ENCODE measurements around the gene SLC44A2.
"Not testable (repeated sequence)": the region's sequence is repeated elsewhere in the genome, so short reads cannot be mapped to it uniquely, and the experiment has no call there.

Gene SLC44A2

DNA sequence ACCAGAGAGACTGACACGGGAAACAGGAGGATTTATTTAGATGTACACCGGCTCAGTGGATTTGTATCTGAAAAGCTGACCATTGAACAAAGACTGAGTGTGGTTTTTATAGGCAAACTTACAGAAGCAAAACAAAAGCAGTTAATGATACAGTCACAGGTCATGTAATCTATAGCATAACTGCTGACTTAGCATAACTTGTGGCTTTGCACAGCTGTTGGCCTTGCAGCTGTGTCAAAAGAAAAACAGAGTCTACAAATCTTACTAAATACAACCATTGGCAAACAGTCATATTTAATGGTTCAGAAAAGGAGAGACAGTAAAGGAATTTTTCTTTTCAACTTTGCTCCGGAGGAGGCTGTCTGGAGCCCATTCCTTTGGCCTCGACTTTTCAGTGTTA is 26.5 kb downstream of the SLC44A2 start:
- no peak for DNase-seq (ENCODE audit: low read depth in 2 of 2)

DNA sequence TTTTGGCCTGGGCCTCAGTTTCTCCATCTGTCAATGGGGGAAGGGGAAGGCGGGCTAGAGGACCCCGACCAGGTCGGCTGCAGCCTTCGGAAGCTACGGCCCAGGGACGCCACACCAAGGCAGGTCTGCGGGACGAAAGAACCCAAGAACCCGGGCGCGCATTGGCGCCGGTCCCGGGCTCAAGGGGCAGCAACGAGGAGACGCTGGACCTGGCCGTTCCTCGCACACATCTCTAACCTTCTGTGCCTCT is 28.1 kb downstream of the SLC44A2 start:
- no peak for DNase-seq (ENCODE audit: low read depth in 2 of 2)

DNA sequence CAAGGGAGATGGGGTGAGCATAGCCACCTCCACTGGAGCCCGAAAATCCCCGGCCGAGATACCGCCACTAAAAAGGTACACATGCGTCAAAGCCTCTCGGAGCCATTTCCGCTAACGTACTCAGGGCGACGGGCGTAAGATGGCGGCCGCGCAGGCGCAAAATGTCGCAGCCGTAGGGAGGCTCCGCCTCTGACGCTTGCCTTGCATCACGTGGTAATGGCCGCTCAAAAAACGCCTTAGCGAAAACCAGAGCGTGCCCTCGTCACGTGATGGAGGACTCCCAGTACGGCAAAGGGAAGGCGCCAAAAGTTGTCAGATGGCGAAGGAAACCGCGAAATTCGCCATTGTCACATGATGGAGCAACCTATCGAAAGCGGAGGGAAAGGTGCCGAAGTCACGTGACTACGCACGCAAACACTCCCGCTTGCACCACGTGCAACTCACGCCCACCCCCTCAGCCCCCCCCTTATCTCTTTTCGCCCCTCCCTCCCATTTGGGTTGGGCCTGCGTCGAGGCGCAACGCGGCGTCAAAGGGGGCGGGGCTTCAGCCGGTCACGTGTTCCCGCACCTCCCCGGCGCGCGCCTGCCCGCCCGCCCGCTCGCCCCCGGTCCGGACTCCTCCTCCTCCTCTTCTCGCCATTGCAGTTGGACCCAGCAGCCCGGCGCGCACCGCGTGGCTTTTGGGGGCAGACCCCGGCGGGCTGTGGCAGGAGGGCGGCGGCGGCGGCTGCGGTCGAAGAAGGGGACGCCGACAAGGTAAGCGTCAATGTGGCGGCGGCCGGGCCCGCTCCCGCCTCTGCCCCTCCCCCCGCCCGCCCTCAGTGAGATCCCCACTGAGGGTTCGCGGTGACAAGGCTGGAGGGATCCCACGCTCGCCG is 28.6 kb downstream of the SLC44A2 start, which contains the start of gene ILF3:
Gene ILF3 (plus strand): TSS at position 615 of the 878 bp plus-strand sequence. CDS start 16,260 bp downstream, outside the sequence.
- DNase-seq (ENCODE audit: low read depth in 2 of 2) = peak; percentile 99

DNA sequence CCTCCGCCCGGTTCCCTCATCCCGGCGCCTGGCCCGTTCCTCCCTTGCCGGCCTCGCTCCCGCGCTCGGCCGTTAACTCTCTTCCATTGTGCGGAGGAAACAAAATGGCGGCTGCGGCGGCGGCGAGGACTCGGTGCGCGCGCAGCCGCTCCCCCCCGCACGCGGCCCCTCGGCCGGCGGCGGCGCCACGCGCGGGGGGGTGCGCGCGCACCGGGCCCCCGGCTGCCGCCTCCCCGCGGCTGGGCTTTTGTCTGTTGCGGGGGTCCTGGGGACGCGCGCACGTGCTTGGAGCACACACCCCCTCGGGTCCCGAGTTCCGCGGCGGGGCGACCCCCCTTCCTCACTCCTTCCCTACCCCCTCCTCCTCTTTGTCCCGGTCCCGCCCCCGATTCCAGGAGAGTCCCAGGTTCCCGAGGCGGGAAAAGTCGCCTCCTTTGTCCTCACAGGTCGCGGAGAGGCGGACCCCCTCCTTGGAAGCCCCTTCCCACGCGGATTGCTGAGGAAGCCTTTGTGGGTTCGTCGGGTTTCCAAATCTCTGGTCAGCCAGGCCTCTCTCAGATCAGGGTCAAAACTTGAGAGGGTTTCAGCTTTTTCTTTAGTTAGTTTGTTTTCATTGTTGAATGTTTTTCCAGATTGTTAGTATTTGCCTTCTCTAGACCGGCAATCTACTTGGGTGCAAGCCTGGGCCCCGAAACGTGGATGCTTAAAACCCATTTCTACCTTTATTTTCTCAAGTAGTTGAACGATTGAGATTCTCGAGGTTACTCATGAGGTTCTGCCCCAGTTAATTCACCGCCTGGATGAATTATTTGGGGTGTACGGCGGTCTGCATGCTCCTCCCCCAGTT is 29.5 kb downstream of the SLC44A2 start:
- peak; percentile 49 to 59 for DNase-seq (ENCODE audit: low read depth in 2 of 2)

DNA sequence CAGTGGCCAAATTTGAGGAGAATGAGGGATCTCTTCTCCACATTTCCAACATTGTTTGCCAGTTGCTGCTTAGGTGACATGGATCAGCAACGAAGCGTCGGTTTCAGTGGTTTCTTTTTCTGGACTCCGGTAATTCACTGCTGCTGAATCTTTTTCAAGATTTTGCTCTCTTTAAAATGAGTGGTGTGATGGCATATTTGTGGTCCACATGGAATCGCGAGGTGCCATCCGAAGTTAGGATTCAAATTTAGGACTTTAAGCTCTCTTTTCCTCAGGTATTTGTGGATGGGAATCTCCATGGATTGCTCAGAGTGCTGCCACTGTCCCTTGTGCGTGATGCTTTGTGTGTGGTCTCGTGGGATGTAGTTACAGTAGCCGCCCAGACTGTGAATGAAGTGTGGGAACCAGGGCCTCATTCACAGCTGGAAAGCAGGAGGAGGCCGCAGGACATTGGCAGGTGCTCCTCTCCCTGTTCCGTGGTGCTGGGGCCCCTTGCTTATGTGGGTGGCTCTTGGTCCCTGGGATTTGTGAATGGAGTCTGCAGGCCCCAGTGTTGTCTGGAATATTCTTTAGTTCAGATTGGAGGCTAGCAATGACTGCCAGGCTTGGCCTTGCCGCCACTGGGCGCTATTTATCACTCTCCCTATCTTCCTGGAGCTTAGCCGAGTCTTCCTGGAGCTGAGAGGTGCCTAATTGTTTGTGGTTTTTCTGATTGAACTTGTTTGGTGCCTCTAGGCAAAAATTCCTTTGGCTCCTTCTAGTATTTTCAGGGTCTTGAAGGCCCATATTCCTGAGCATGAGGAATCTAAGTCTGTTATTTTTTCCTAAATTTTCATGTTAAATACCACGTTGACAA is 30.3 kb downstream of the SLC44A2 start:
- no peak for DNase-seq (ENCODE audit: low read depth in 2 of 2)

DNA sequence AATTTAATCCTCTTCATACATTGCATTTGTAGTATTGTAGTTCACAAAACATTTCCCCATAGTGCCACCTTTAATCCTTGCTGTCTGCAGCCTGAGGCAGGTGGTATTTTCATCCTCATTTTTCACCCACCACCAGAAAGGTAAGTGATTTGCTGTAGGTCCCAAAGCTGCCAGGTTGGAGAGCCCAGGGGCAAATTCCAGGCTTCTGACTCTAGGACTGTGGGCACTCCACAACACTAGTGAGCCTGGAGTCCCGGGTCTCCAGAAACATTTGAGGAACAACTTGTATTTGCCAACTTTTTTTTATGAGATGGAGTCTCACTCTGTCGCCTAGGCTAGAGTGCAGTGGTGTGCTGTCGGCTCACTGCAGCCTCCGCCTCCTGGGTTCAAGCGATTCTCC is 35.0 kb downstream of the SLC44A2 start:
- no peak for DNase-seq (ENCODE audit: low read depth in 2 of 2)

DNA sequence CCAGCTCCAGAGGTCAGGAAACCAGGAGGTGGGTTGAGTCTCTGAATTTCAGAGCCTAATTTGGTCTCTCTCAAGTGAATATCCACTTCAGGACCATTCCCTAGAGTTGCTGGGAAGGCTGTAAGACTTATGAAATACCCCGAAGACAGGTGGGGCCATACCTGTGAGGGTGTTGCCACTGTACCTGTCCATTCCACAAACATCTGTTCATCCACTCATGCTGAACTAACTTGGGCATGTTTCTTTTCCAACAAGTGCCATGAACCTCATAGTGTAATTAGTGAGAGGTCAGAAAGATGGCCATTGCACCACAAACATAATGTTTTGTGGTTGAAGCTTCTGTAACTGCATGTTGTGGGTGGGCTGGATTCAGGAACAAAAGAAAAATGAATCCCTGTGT is 36.6 kb downstream of the SLC44A2 start:
- no peak for DNase-seq (ENCODE audit: low read depth in 2 of 2)

DNA sequence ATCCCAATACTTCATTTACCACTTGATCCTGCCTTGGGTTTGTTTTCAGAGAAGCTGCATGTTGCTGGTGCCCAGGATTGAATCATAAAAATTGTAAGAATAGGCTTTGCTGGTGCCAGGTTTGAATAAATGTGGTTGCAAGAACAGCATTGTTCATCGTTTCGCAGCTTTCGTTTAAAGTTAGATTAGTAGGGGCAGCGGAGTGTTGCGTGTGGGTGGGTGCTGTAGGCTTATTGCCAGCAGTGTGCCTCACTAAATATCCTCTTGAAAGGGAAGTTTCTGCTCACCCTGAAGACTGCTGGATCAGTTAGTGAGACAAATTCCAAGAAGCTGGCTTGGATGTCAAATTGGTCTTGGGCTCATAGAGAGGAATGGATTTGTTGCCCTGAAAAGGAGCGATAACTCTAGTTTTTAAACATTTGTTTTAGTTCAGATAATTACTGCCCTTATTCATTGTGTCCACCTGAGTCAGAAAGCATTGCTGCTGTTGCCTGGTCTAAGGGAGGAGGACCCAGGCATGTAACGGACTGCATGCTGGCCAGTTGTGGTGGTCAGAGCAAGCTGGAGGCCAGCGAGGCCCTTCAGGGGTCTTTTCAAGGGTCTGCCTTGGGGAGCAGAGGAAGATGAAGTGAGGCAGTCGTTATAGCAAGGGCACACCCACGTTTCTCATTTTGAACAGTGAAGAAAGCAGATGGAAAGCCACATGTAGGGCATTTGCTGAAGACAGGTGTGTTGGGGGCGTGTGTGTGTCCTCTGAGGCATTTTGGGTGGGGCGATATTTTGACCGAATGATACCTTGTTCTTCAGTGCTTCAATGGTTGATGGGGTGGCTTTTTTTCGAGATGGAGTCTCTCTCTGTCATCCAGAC is 37.3 kb downstream of the SLC44A2 start:
- DNase-seq (ENCODE audit: low read depth in 2 of 2) = peak in 1 of 2 donors; percentile 37

DNA sequence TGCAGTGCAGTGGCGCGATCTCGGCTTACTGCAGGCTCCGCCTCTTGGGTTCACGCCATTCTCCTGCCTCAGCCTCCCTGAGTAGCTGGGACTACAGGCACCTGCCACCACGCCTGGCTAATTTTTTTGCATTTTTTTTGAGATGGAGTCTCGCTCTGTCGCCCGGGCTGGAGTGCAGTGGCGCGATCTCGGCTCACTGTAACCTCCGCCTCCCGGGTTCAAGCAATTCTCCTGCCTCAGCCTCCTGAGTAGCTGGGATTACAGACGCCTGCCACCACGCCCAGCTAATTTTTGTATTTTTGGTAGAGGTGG is 37.9 kb downstream of the SLC44A2 start:
- DNase-seq (ENCODE audit: low read depth in 2 of 2) = not testable (repeated sequence)

DNA sequence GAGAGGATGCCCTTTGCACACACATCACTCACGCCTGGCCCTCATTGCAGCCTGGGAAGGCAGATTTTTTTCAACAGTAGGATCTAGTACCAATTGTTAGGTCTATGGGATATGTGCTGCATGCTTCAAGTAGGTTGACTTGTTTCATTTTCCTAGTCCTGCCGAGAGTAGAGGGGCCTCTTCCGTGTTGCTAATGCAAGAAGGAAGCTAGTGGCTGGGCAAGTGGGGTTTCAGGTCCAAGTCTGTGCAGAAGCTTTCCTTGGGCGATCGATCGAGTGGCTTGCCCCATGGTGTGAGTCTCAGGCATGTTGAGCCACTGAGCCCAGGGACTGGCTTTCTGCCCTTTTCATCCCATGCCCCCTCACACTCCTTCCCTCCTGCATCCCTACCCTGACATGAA is 42.5 kb downstream of the SLC44A2 start:
- DNase-seq (ENCODE audit: low read depth in 2 of 2) = no peak

DNA sequence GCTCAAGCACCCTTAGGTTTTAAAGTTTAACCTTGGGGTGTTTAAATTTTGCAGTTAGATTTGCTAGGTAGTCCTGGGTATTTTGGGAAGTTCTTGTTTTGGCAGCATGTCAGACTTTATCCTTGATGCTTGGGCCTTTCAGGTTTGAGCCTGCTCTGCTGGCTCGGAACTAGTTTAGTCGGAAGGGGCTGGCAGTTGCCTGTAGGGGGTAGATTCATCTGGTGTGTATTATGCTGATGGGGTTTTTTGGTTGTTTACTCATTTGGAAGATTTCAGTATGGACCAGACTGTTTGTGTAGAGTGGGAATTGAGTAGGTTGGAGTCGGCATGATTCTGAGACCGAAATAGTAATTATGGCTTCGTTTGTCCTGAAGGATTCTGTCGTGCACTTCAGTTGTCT is 43.9 kb downstream of the SLC44A2 start:
- DNase-seq (ENCODE audit: low read depth in 2 of 2) = no peak

DNA sequence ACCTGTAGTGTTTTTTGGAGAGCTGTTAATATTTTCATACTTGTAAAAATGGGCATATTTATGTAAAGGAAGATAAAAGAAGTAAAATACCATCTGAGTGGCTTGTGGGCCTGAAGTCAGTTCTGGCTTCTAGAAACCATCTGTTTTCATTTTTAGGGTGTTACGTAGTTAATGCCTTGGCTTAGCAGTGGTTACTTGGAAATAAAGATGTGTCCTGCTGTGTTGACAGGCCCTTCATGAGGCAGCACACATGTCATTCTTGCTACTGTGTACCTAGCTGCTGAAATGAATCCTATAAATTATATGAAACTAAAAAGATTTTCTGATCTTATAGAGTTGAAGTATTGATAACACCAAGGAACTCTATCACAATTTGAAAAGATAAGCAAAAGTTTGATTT is 44.8 kb downstream of the SLC44A2 start:
- no peak for DNase-seq (ENCODE audit: low read depth in 2 of 2)

DNA sequence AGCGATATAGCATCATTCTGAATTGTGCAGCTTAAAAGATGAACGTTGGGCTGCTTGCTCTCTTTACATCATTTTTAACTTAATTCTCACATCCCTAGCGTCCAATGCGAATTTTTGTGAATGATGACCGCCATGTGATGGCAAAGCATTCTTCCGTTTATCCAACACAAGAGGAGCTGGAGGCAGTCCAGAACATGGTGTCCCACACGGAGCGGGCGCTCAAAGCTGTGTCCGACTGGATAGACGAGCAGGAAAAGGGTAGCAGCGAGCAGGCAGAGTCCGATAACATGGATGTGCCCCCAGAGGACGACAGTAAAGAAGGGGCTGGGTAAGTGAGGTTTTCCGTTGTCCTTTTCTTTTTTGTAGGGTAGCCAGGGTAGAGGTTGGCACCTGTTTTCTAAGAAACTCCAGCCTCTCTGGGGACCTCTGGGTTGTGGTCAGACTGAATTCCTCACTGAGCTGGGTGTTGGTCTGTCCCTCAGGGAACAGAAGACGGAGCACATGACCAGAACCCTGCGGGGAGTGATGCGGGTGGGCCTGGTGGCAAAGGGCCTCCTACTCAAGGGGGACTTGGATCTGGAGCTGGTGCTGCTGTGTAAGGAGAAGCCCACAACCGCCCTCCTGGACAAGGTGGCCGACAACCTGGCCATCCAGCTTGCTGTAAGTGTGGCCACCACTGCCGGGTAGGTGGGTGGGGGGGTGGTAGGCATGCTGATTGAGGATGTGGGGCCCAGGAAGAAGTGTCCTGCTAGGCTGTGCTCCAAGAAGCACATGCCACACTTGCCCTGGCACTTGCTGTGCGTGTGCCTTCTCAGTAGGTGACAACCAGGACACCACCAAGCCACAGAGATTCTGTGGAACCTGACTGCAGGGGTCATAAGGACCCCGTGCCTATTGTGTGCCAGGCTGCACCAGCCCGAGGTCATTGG is 45.8 kb downstream of the SLC44A2 start:
- DNase-seq (ENCODE audit: low read depth in 2 of 2) = no peak

DNA sequence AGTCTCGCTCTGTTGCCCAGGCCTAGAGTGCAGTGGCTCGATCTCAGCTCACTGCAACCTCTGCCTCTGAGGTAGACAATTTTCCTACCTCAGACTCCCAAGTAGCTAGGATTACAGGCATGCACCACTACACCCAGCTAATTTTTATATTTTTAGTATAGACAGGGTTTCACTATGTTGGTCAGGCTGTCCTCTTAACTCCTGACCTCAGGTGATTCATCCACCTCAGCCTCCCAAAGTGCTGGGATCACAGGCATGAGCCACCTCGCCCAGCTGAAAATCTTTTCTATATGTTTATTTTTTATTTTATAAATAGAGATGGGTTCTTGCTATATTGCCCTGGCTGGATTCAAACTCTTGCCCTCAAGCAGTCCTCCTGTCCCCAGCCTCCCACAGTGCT is 46.6 kb downstream of the SLC44A2 start:
- DNase-seq (ENCODE audit: low read depth in 2 of 2) = not testable (repeated sequence)

DNA sequence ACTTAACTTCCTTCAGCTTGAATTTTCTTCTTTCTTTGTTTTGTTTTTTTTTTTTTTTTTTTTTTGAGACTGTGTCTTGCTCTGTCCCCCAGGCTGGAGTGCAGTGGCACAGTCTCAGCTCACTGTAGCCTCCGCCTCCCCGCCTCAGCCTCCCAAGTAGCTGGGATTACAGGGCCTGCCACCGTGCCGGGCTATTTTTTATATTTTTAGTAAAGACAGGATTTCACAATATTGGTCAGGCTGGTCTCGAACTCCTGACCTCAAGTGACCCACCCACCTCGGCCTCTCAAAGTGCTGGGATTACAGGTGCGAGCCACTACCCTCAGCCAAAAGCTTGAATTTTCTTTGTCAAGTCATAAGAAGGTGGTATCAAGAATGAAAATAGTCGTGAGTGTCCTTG is 49.9 kb downstream of the SLC44A2 start:
- DNase-seq (ENCODE audit: low read depth in 2 of 2) = not testable (repeated sequence)

DNA sequence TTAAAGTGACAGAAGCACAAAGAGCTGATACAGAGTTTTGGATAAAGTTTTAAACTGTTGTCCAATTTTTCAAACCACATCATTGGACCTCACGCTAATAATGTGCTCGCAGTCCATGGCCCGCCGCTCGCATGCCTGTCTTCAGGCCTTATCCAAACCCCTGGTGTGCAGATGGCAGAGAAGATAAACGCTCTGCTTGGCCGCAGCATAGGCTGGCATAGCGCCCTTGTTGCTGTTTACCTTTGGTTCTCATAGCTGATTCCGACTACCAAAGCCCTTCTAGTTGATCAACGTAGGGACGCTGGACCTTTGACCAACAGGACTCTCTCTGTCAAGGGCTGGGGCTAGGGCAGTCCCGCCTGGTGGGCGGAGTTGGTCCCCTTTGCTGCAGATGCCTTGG is 52.4 kb downstream of the SLC44A2 start:
- DNase-seq (ENCODE audit: low read depth in 2 of 2) = no peak

DNA sequence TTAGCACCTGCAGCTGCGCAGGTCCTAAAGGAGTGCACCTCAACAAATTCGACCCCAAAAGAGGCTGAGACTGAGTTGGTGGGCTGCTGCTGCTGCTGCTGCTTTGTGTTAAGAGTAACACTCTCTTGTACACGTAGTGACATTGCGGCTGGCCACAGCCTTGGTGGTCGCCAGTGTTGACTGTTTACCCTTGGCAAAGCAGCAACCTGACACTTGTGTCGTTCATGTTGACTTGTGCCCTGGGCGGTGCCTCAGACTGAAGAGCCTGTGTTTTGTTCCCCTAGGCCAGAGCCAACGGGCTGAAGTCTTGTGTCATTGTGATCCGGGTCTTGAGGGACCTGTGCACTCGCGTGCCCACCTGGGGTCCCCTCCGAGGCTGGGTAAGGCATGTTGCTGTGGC is 53.5 kb downstream of the SLC44A2 start:
- DNase-seq (ENCODE audit: low read depth in 2 of 2) = no peak

DNA sequence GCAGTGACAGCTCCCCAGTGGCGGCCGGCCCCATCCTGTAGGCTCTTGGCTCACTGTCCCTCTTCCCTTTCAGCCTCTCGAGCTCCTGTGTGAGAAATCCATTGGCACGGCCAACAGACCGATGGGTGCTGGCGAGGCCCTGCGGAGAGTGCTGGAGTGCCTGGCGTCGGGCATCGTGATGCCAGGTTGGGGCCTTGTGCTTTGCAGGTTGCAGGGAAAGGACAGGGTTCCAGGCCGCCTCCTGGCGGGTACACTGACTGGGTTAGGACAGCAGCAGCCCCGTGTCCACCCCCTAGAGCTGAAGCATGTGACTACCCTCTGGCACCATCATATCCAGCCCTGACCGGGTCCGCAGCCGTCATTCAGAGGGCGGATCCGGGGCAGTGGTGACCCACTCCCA is 54.4 kb downstream of the SLC44A2 start:
- DNase-seq (ENCODE audit: low read depth in 2 of 2) = no peak

DNA sequence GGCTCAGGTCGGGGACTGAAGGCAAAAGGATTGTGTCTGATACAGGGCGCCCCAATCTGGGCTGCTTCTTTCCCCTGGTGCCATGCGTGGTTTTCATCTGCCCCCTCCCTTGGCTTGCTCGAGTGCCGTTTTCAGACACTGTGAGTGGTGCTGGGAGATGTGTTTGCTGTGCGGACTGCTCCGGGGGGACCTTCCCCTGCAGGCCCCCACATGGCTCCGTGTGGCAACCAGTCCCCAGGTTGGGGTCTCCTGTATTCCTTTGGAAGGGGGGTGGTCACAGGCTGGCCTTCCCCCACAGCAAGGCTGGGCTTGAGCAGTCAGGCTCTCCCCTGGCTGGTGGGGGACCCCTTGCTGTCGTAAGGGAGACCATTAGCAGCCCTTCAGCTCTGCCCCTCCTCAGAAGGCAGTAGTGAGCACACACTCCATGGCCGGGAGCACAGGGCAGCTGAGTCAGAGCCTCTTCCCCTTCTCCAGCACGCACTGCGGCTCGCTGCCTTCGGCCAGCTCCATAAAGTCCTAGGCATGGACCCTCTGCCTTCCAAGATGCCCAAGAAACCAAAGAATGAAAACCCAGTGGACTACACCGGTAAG is 55.3 kb downstream of the SLC44A2 start:
- no peak for DNase-seq (ENCODE audit: low read depth in 2 of 2)

DNA sequence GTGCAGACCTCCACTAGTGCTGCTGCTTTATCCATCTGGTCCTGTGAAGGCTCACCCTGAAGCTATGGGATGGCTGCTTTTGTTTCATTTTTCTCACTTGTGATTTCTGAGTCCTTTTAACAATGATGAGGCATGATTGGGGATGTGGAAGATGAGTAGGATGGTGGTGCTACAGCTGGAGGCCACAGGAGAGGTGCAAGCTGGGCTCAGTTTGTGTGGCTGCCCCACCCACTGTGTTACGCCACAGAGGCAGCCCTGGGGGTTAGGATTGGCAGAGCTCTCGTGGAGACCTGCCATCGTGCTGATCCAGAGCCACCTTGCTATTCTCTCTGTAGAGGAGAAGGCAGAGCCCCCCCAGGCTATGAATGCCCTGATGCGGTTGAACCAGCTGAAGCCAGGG is 56.3 kb downstream of the SLC44A2 start:
- no peak for DNase-seq (ENCODE audit: low read depth in 2 of 2)

Data from stimulated activated CD8-positive, alpha-beta memory T cell treated with anti-CD3 and anti-CD28 coated beads, Interleukin-15, amount 100 ng/mL, for 48 hours (primary cell).